Endothelial cell of umbilical vein (primary cell): ENCODE results near the gene CHIC2. TPM values are rescaled to one million over a fixed set of nuclear protein-coding genes. Genes with fewer than 3 reads are reported as not detected.

Source experiments
- BruUV-seq: library from RNA; stranded (reverse); fragments of 400-500 nt; replicated peaks from 2 replicates; lab custom pipeline; 2021; lab: Mats Ljungman, UMichigan
- CTCF ChIA-PET: fragments of 300-600, 350-600 bp; sonication (Branson Sonifier 250); formaldehyde crosslinking; loops from one replicate; lab custom pipeline; 2021; ENCODE audit warnings: antibody characterized with exemption, inconsistent platforms; lab: Charles Lee
- POLR2A ChIA-PET: fragments of 300-600, 350-600 bp; sonication (Branson Sonifier 250); formaldehyde crosslinking; loops from one replicate; lab custom pipeline; 2021; ENCODE audit warnings: antibody characterized with exemption, inconsistent platforms; lab: Charles Lee
- DNase-seq: peaks from one replicate; pipeline ENCODE4 v3.0.0-alpha.2; 2011; ENCODE audit warnings: low read depth, low spot score
- FAIRE-seq: peaks from 2 replicates; lab custom pipeline; 2011; peaks lifted over from hg19 to GRCh38; lab: Jason Lieb, UNC
- H2AFZ ChIP-seq: 2 replicates; pipeline ENCODE4 v1.6.0; 2012; ENCODE audit warnings: low read depth, low read length, control low read depth, inconsistent platforms
- H3K27ac ChIP-seq: 2 replicates; pipeline ENCODE4 v1.5.1; 2011; ENCODE audit warnings: low read depth, mild to moderate bottlenecking, control low read depth, low read length, moderate library complexity; ENCODE audit not compliant: insufficient read depth
- H3K27me3 ChIP-seq, 2 experiments: 2 replicates each; pipeline versions ENCODE4 v1.6.0 to v1.6.1; 2011; ENCODE audit warnings: low read length in 2 of 2, mixed read lengths in 1 of 2; ENCODE audit not compliant: control insufficient read depth in 2 of 2, insufficient read depth in 2 of 2
- H3K36me3 ChIP-seq, 2 experiments: 2 replicates in 1 of 2; 3 replicates in 1 of 2; pipeline ENCODE4 v1.5.1; 2011; ENCODE audit warnings: low read length in 2 of 2, mild to moderate bottlenecking in 1 of 2, moderate library complexity in 1 of 2; ENCODE audit not compliant: control insufficient read depth in 2 of 2, insufficient read depth in 2 of 2; ENCODE audit errors: extremely low read depth in 1 of 2
- H3K4me1 ChIP-seq: 3 replicates; pipeline ENCODE4 v1.5.1; 2011; ENCODE audit warnings: mild to moderate bottlenecking, low read length; ENCODE audit not compliant: control insufficient read depth, insufficient read depth; ENCODE audit errors: extremely low read depth
- H3K4me2 ChIP-seq: 2 replicates; pipeline ENCODE4 v1.6.1; 2011; ENCODE audit warnings: low read length, control low read depth, mixed read lengths; ENCODE audit not compliant: insufficient read depth
- H3K4me3 ChIP-seq, 3 experiments: fragments of 200-600 bp in 1 of 3; sonication (generic), shearing (Covaris generic) in 1 of 3; replicated peaks in 1 of 3; 2 replicates each; pipeline ENCODE4 v1.5.1; 2011 to 2016; ENCODE audit warnings: control low read depth in 3 of 3, low read length in 3 of 3, mild to moderate bottlenecking in 2 of 3, inconsistent platforms in 1 of 3, low read depth in 1 of 3, moderate library complexity in 1 of 3; ENCODE audit not compliant: insufficient read depth in 1 of 3
- H3K79me2 ChIP-seq: 2 replicates; pipeline ENCODE4 v1.6.0; 2012; ENCODE audit warnings: low read length, inconsistent platforms; ENCODE audit not compliant: control insufficient read depth, insufficient read depth
- H3K9ac ChIP-seq: replicated peaks from 2 replicates; pipeline ENCODE3; 2011; ENCODE audit warnings: low read length, control low read depth; ENCODE audit not compliant: insufficient read depth; ENCODE audit errors: extremely low read depth
- H3K9me1 ChIP-seq: replicated peaks from 3 replicates; pipeline ENCODE4 v1.6.0; 2011; ENCODE audit warnings: mild to moderate bottlenecking, low read length; ENCODE audit not compliant: control insufficient read depth, insufficient read depth; ENCODE audit errors: extremely low read depth
- H3K9me3 ChIP-seq: replicated peaks from 2 replicates; pipeline ENCODE4 v1.5.1; 2012; ENCODE audit warnings: low read length, inconsistent platforms; ENCODE audit not compliant: control insufficient read depth, insufficient read depth
- H4K20me1 ChIP-seq: replicated peaks from 2 replicates; pipeline ENCODE3; 2011; ENCODE audit warnings: mild to moderate bottlenecking, low read length; ENCODE audit not compliant: control insufficient read depth, insufficient read depth; ENCODE audit errors: extremely low read depth
- EZH2 ChIP-seq: IDR thresholded peaks from 2 replicates; pipeline ENCODE4 v1.6.1; 2012; ENCODE audit warnings: borderline replicate concordance, low read depth, mild to moderate bottlenecking, moderate library complexity, low read length, inconsistent platforms; ENCODE audit not compliant: severe bottlenecking
- FOS ChIP-seq: IDR thresholded peaks from 2 replicates; pipeline ENCODE4 v1.6.1; 2011; ENCODE audit warnings: mild to moderate bottlenecking, low read length, moderate library complexity, borderline replicate concordance; ENCODE audit not compliant: insufficient read depth
- GATA2 ChIP-seq: IDR thresholded peaks from 2 replicates; pipeline ENCODE4 v1.7.0; 2011; ENCODE audit warnings: low read depth, mild to moderate bottlenecking, moderate library complexity, mixed read lengths, low read length; ENCODE audit not compliant: insufficient read length, insufficient read depth
- JUN ChIP-seq: IDR thresholded peaks from 2 replicates; pipeline ENCODE4 v1.6.1; 2011; ENCODE audit warnings: borderline replicate concordance, low read depth; ENCODE audit not compliant: insufficient read length, insufficient read depth
- MYC ChIP-seq: IDR thresholded peaks from one replicate; pipeline ENCODE4 v1.6.1; 2011; ENCODE audit warnings: mild to moderate bottlenecking, low read depth, low read length
- POLR2A ChIP-seq: IDR thresholded peaks from 2 replicates; pipeline ENCODE4 v1.6.1; 2012; ENCODE audit warnings: low read depth, mild to moderate bottlenecking, control low read depth, low read length
- POLR2AphosphoS5 ChIP-seq: IDR thresholded peaks from 2 replicates; pipeline ENCODE4 v1.6.1; 2012; ENCODE audit warnings: low read depth, mild to moderate bottlenecking, control low read depth, low read length, moderate library complexity; ENCODE audit not compliant: insufficient read depth
- dilution Hi-C: fragments of 300-500 bp; cut with MboI; formaldehyde crosslinking; loops from one replicate; pipeline ENCODE4 v1.15.0; 2019; ENCODE audit warnings: low sequenced_read_pairs; ENCODE audit not compliant: extremely low pct_ligation_motif_present
- intact Hi-C: fragments of 100-400 bp; cut with micrococcal nuclease; formaldehyde crosslinking; loops from one replicate; pipeline ENCODE4 v1.10.0; 2022
- polyA plus RNA-seq, 4 experiments: library from polyadenylated mRNA; depleted of rRNA in 3 of 4; stranded (reverse) in 3 of 4; unstranded in 1 of 4; fragments of >200 nt; gene quantifications; 2 replicates each; pipeline versions ENCODE4 v1.2.1 to v1.2.3, GENCODE V29; 2011 to 2012; ENCODE audit warnings: missing spikeins in 1 of 4
- total RNA-seq: library from RNA; stranded (reverse); gene quantifications from 2 replicates; pipeline ENCODE4 v1.2.3, GENCODE V29; 2021
- TF ChIP-seq, protein P1 (sequence below): IDR thresholded peaks from 2 replicates; pipeline ENCODE4 v1.6.1; 2011; ENCODE audit not compliant: insufficient read depth, insufficient read length
- TF ChIP-seq, protein P2 (sequence below), 2 donors: IDR thresholded peaks; 1 replicate in 1 of 2; 2 replicates in 1 of 2; pipeline ENCODE4 v1.5.1; 2011; ENCODE audit warnings: low read length in 2 of 2, mild to moderate bottlenecking in 2 of 2, moderate library complexity in 2 of 2, control low read depth in 1 of 2, inconsistent platforms in 1 of 2, low read depth in 1 of 2; ENCODE audit not compliant: insufficient read depth in 1 of 2; ENCODE audit errors: extremely low read depth in 1 of 2

Gene CHIC2
- total and polyA plus RNA-seq, 2 donors (not counting 3 experiments of a cell fraction or from before 2014, with no cell fraction given): 27.4 to 43.3 TPM

DNA sequence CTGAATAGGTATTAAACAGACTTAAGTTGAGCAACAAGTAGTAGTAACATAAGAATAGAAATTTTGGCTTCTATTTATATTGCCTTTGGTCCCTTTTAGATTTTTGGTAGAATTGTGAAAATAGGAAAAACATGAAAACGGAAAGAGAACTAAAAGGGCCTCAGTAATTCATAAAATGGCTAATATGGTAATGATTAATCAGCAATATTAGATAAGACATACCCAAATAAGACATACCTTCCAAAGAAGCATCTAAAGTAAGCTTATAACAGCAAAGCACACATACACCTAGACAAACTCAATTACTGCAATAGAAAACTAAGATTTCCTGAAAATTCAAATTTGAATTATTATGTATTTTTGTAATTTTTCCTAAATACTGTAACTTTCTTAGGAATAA is 46.4 kb downstream of the CHIC2 start:
- FAIRE-seq: no peak

More for the DNA sequence above, 46.4 kb downstream of the CHIC2 start:
- H3K79me2 ChIP-seq: peaks cover 69% of the 10 kb centered on the region
- intact Hi-C loops: loop anchor here (5.0 kb wide), 1 partner anchor 79 kb away; no protein-coding TSS in a partner anchor
- H3K9me1 ChIP-seq: no peaks in the 10 kb centered on the region
- H2AFZ ChIP-seq: no peak overlapping the region
- no peak overlapping the region for H3K9ac ChIP-seq
- no peaks in the 10 kb centered on the region for H3K9me3 ChIP-seq
- H3K27me3 ChIP-seq: no peaks in the 10 kb centered on the region
- H3K27ac ChIP-seq: no peak overlapping the region
- no peak for TF ChIP-seq GATA2
- no peak for TF ChIP-seq JUN
- TF ChIP-seq, protein P1, sequence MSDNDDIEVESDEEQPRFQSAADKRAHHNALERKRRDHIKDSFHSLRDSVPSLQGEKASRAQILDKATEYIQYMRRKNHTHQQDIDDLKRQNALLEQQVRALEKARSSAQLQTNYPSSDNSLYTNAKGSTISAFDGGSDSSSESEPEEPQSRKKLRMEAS: no peak
- no peak for TF ChIP-seq POLR2AphosphoS5
- TF ChIP-seq EZH2: no peak
- TF ChIP-seq POLR2A: no peak
- no peak for TF ChIP-seq FOS
- TF ChIP-seq, protein P2, sequence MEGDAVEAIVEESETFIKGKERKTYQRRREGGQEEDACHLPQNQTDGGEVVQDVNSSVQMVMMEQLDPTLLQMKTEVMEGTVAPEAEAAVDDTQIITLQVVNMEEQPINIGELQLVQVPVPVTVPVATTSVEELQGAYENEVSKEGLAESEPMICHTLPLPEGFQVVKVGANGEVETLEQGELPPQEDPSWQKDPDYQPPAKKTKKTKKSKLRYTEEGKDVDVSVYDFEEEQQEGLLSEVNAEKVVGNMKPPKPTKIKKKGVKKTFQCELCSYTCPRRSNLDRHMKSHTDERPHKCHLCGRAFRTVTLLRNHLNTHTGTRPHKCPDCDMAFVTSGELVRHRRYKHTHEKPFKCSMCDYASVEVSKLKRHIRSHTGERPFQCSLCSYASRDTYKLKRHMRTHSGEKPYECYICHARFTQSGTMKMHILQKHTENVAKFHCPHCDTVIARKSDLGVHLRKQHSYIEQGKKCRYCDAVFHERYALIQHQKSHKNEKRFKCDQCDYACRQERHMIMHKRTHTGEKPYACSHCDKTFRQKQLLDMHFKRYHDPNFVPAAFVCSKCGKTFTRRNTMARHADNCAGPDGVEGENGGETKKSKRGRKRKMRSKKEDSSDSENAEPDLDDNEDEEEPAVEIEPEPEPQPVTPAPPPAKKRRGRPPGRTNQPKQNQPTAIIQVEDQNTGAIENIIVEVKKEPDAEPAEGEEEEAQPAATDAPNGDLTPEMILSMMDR (IDR thresholded peaks at IDR 0.05; ENCODE audit: extremely low read depth in 1 of 2, insufficient read depth in 1 of 2, low read depth in 1 of 2, low read length in 2 of 2): no peak
- no peak for TF ChIP-seq MYC
- no peaks in the 10 kb centered on the region for H3K4me1 ChIP-seq
- dilution Hi-C loops: no loop called here
- CTCF ChIA-PET: interaction anchor here (1.1 to 2.7 kb wide), 4 partner anchors 11 to 88 kb away, joined by 4 to 13 read pairs (median 6); no protein-coding TSS in a partner anchor
- H3K4me3 ChIP-seq: no peak overlapping the region
- H4K20me1 ChIP-seq: no peaks in the 10 kb centered on the region
- DNase-seq: no peak
- H3K4me2 ChIP-seq: no peak overlapping the region
- H3K36me3 ChIP-seq: peaks cover 0 to 5% of the 10 kb centered on the region in 2 experiments
- BruUV-seq: no TSS peak
- POLR2A ChIA-PET: no interaction called here
